Thyroid gland (tissue), 4 donors: ENCODE measurements around the gene RPP38. TPM values are rescaled to one million over a fixed set of nuclear protein-coding genes. Genes with fewer than 3 reads are reported as not detected.

Experiments used
- DNase-seq, 2 donors: peaks; one replicate each; pipeline ENCODE4 v3.0.0-alpha.2; 2019
- H3K27ac ChIP-seq, 3 donors: fragments of 200-600 bp; sonication (generic); 1 replicate in 2 of 3; 2 replicates in 1 of 3; pipeline ENCODE4 v1.5.1; 2016 to 2019; ENCODE audit warnings: mild to moderate bottlenecking in 1 of 3, moderate library complexity in 1 of 3
- H3K27me3 ChIP-seq: fragments of 200-600 bp; sonication (generic); one replicate; pipeline ENCODE4 v1.5.1; 2019
- H3K36me3 ChIP-seq, 2 donors: fragments of 200-600 bp; sonication (generic); one replicate each; pipeline ENCODE4 v1.5.1; 2016 to 2019
- H3K4me1 ChIP-seq, 2 donors: fragments of 200-600 bp; sonication (generic); one replicate each; pipeline ENCODE4 v1.5.1; 2017 to 2019
- H3K4me3 ChIP-seq, 3 donors: fragments of 200-600 bp; sonication (generic); replicated peaks in 1 of 3; 1 replicate in 2 of 3; 2 replicates in 1 of 3; pipeline ENCODE4 v1.5.1; 2016; ENCODE audit warnings: mild to moderate bottlenecking in 1 of 3
- H3K9me3 ChIP-seq: fragments of 200-600 bp; sonication (generic); one replicate; pipeline ENCODE4 v1.5.1; 2017
- CTCF ChIP-seq, 6 experiments: fragments of 200-600 bp in 3 of 6; fragments of 450-650 bp in 3 of 6; sonication (generic) in 3 of 6; IDR thresholded peaks; one replicate each; pipeline ENCODE4 v1.5.1; 2016 to 2019; ENCODE audit warnings: antibody characterized with exemption in 6 of 6, mild to moderate bottlenecking in 2 of 6, inconsistent platforms in 1 of 6, moderate library complexity in 1 of 6
- POLR2A ChIP-seq, 2 donors: fragments of 450-650 bp; IDR thresholded peaks; one replicate each; pipeline ENCODE4 v1.6.1; 2017; ENCODE audit warnings: antibody characterized with exemption in 2 of 2, mild to moderate bottlenecking in 2 of 2, moderate library complexity in 1 of 2
- WGBS, 2 donors: methylation state at CpG; one replicate each; pipeline ENCODE4 v1.1.5; 2017; 5-methylcytosine and 5-hydroxymethylcytosine counted together
- intact Hi-C: fragments of 100-400 bp; cut with DNase I; formaldehyde crosslinking; loops from one replicate; pipeline ENCODE4 v1.15.1; 2023
- total RNA-seq, 4 donors: library from RNA; depleted of rRNA; stranded (reverse); fragments of >200 nt; gene quantifications; one replicate each; pipeline ENCODE4 v1.2.3, GENCODE V29; 2016

RPP38 gene
- total RNA-seq, 4 donors from 2014 or later, result 17.0 to 28.5 (median 19.3) TPM

- Histone ChIP-seq H3K9me3 (no peaks in the 10 kb centered on the region), H3K4me3 (no peak overlapping the region), H3K36me3 (no peaks in the 10 kb centered on the region), H3K27ac (no peak overlapping the region), H3K4me1 (no peaks in the 10 kb centered on the region), H3K27me3 (no peaks in the 10 kb centered on the region)
- 84 to 95% methylated on average over 5 of the region's 5 CpGs for WGBS, 2 donors
- no peak for TF ChIP-seq CTCF (IDR thresholded peaks at IDR 0.05)
- no peak for TF ChIP-seq POLR2A (IDR thresholded peaks at IDR 0.05)
- no peak for DNase-seq
- intact Hi-C loops, result no loop called here
These were observed 24.8 kb upstream of the RPP38 start for GRCh38 chr10:15072358-15072757.

- H3K4me3 ChIP-seq, result no peak overlapping the region
- H3K4me1 ChIP-seq, result no peaks in the 10 kb centered on the region
- no peak overlapping the region for H3K27ac ChIP-seq
- DNase-seq, result no peak
- no peaks in the 10 kb centered on the region for H3K36me3 ChIP-seq
- TF ChIP-seq POLR2A (IDR thresholded peaks at IDR 0.05) (no peak), CTCF (IDR thresholded peaks at IDR 0.05) (no peak)
- no peaks in the 10 kb centered on the region for H3K27me3 ChIP-seq
- H3K9me3 ChIP-seq, result no peaks in the 10 kb centered on the region
- WGBS, 2 donors, result 94 to 97% methylated on average over 3 of the region's 3 CpGs
- intact Hi-C loops, result no loop called here
These were observed 21.7 kb upstream of the RPP38 start for GRCh38 chr10:15075421-15075820.

- H3K27me3 ChIP-seq, result no peaks in the 10 kb centered on the region
- intact Hi-C loops, result no loop called here
- peak in 2 of 6 experiments; percentile 8 to 19 for TF ChIP-seq CTCF (IDR thresholded peaks at IDR 0.05)
- no peak for TF ChIP-seq POLR2A (IDR thresholded peaks at IDR 0.05)
- WGBS, 2 donors, result 77 to 78% methylated on average over 18 of the region's 18 CpGs
- H3K9me3 ChIP-seq, result no peaks in the 10 kb centered on the region
- peak overlapping the region in 2 of 3 donors; percentile 26 to 37 for H3K4me3 ChIP-seq
- peaks cover 4 to 9% of the 10 kb centered on the region in 2 donors for H3K4me1 ChIP-seq
- DNase-seq, result no peak
- H3K27ac ChIP-seq, result peak overlapping the region; percentile 31 to 82 (median 48)
- no peaks in the 10 kb centered on the region for H3K36me3 ChIP-seq
These were observed 13.3 kb upstream of the RPP38 start for GRCh38 chr10:15083674-15084501.

GRCh38 chr10:15084502-15084922 is 12.6 kb upstream of the RPP38 start:
- TF ChIP-seq CTCF (IDR thresholded peaks at IDR 0.05), result no peak
- TF ChIP-seq POLR2A (IDR thresholded peaks at IDR 0.05), result peak in 1 of 2 donors; percentile 24
- WGBS, 2 donors, result 15 to 18% methylated on average over 7 of the region's 7 CpGs
- peak; percentile 64 to 66 for DNase-seq
- Histone ChIP-seq H3K27me3 (no peaks in the 10 kb centered on the region), H3K4me1 (peaks cover 4 to 9% of the 10 kb centered on the region in 2 donors), H3K36me3 (no peaks in the 10 kb centered on the region), H3K27ac (peak overlapping the region; percentile 31 to 82 (median 48)), H3K9me3 (no peaks in the 10 kb centered on the region), H3K4me3 (peak overlapping the region in 2 of 3 donors; percentile 26 to 37)
- intact Hi-C loops, result no loop called here
